HepG2 (cell line): Measurements from ENCODE around the gene IL15. TPM values are rescaled to one million over a fixed set of nuclear protein-coding genes. Genes with fewer than 3 reads are reported as not detected.

ENCODE experiments used
- ATAC-seq: fragments of 200-7000 bp; cut with Tn5 transposase; 3 replicates; pipeline ENCODE4 v1.9.1; 2020; ENCODE audit warnings: mild to moderate bottlenecking, moderate library complexity
- BruUV-seq: library from RNA; stranded (reverse); fragments of 400-500 nt; replicated peaks from 2 replicates; lab custom pipeline; 2021; lab: Mats Ljungman, UMichigan
- CTCF ChIA-PET: fragments of 300-600 bp; formaldehyde crosslinking; extraction: SDS; loops from one replicate; lab custom pipeline; 2021; ENCODE audit warnings: low total read pairs, inconsistent platforms, low intra/inter-chr PET ratio; lab: Yijun Ruan, JAX
- POLR2A ChIA-PET: fragments of 350-600 bp; sonication (Branson Sonifier 250); formaldehyde crosslinking; loops from one replicate; lab custom pipeline; 2020; ENCODE audit warnings: antibody characterized with exemption, inconsistent platforms; lab: Yijun Ruan, JAX
- DNase-seq: peaks from one replicate; pipeline ENCODE4 v3.0.0-alpha.2; 2015; ENCODE audit warnings: low spot score
- FAIRE-seq: peaks from 3 replicates; lab custom pipeline; 2011; peaks lifted over from hg19 to GRCh38; lab: Jason Lieb, UNC
- H2AFZ ChIP-seq: one replicate; pipeline ENCODE4 v1.6.1; 2011; ENCODE audit warnings: low read length, inconsistent platforms
- H3K27ac ChIP-seq: fragments of 300-600 bp; 3 replicates; pipeline ENCODE4 v1.8.0; 2011; ENCODE audit warnings: mixed run types, mild to moderate bottlenecking, mixed read lengths, low read length, inconsistent platforms; ENCODE audit not compliant: insufficient read depth; ENCODE audit errors: extremely low read length
- H3K27me3 ChIP-seq, 2 experiments: fragments of 200-600 bp in 1 of 2; 2 replicates in 1 of 2; 3 replicates in 1 of 2; pipeline versions ENCODE4 v1.6.0 to v1.8.0; 2011; ENCODE audit warnings: low read length in 2 of 2, mild to moderate bottlenecking in 2 of 2, moderate library complexity in 2 of 2, inconsistent platforms in 1 of 2; ENCODE audit not compliant: insufficient read depth in 2 of 2, control insufficient read depth in 1 of 2
- H3K36me3 ChIP-seq, 2 experiments: fragments of 200-600 bp in 1 of 2; replicated peaks in 1 of 2; 2 replicates in 1 of 2; 3 replicates in 1 of 2; pipeline versions ENCODE4 v1.5.1 to v1.8.0; 2011; ENCODE audit warnings: low read length in 2 of 2, inconsistent platforms in 1 of 2; ENCODE audit not compliant: insufficient read depth in 2 of 2, control insufficient read depth in 1 of 2
- H3K4me1 ChIP-seq: 2 replicates; pipeline ENCODE4 v1.5.1; 2012; ENCODE audit warnings: low read length, inconsistent platforms; ENCODE audit not compliant: insufficient read depth
- H3K4me2 ChIP-seq: 2 replicates; pipeline ENCODE4 v1.6.0; 2011; ENCODE audit warnings: low read depth, low read length, inconsistent platforms
- H3K4me3 ChIP-seq, 3 experiments: fragments of 200-600 bp in 1 of 3; sonication (generic), shearing (Covaris generic) in 1 of 3; replicated peaks in 1 of 3; 2 replicates each; pipeline ENCODE4 v1.5.1; 2011 to 2016; ENCODE audit warnings: low read length in 3 of 3, inconsistent platforms in 2 of 3, low read depth in 2 of 3, mild to moderate bottlenecking in 2 of 3, control low read depth in 1 of 3, mixed read lengths in 1 of 3; ENCODE audit not compliant: insufficient read depth in 1 of 3
- H3K79me2 ChIP-seq: one replicate; pipeline ENCODE4 v1.6.1; 2011; ENCODE audit warnings: low read length, inconsistent platforms; ENCODE audit not compliant: insufficient read depth
- H3K9ac ChIP-seq: 2 replicates; pipeline ENCODE4 v1.6.0; 2011; ENCODE audit warnings: mild to moderate bottlenecking, low read depth, low read length, inconsistent platforms; ENCODE audit not compliant: insufficient read depth
- H3K9me3 ChIP-seq: 2 replicates; pipeline ENCODE4 v1.5.1; 2012; ENCODE audit warnings: mild to moderate bottlenecking, low read length
- H4K20me1 ChIP-seq: 2 replicates; pipeline ENCODE4 v1.6.0; 2011; ENCODE audit warnings: inconsistent platforms, mild to moderate bottlenecking, low read length, moderate library complexity; ENCODE audit not compliant: insufficient read depth
- FOXK2 ChIP-seq: fragments of 450-650 bp; IDR thresholded peaks from 2 replicates; pipeline ENCODE4 v1.6.1; 2016
- MED13 ChIP-seq: sonication (generic); formaldehyde crosslinking; IDR thresholded peaks from 2 replicates; pipeline ENCODE4 v1.5.0; 2020; ENCODE audit warnings: missing genetic modification reagents
- PPARG ChIP-seq: conservative IDR thresholded peaks from 2 replicates; pipeline ENCODE4 v1.6.1; 2016; ENCODE audit warnings: missing biosample characterization, missing genetic modification reagents
- RAD51 ChIP-seq: fragments of 450-650 bp; IDR thresholded peaks from 2 replicates; pipeline ENCODE4 v1.6.1; 2016; ENCODE audit warnings: borderline replicate concordance
- ZFP36 ChIP-seq: fragments of 150-350 bp; IDR thresholded peaks from 2 replicates; pipeline ENCODE4 v1.6.1; 2018; ENCODE audit warnings: borderline replicate concordance, low read length, low read depth; ENCODE audit not compliant: partially characterized antibody
- ZNF674 ChIP-seq: sonication (generic); formaldehyde crosslinking; IDR thresholded peaks from 2 replicates; pipeline ENCODE4 v1.5.0; 2020; ENCODE audit warnings: low read depth, mild to moderate bottlenecking, missing genetic modification reagents
- in situ Hi-C: cut with HindIII; loops from 2 replicates; pipeline ENCODE4 v1.10.0; 2017; ENCODE audit warnings: low pct_unique_long_range_greater_than_20kb; ENCODE audit not compliant: extremely low pct_ligation_motif_present
- intact Hi-C: fragments of 100-400 bp; cut with micrococcal nuclease; formaldehyde crosslinking; loops from one replicate; pipeline ENCODE4 v1.10.0; 2022; ENCODE audit not compliant: unreplicated experiment
- polyA plus RNA-seq, 8 experiments: library from polyadenylated mRNA; depleted of rRNA in 3 of 8; stranded (reverse) in 7 of 8; unstranded in 1 of 8; fragments of >200 nt; fragmentation: Illumina TruSeq in 4 of 8; extraction: Trizol in 4 of 8; gene quantifications; 2 replicates each; pipeline versions ENCODE4 v1.2.1 to v1.2.3, GENCODE V29; 2011 to 2016; ENCODE audit warnings: low read depth in 4 of 8, missing spikeins in 1 of 8, mixed read lengths in 1 of 8; ENCODE audit not compliant: insufficient read depth in 1 of 8
- total RNA-seq, 5 experiments: library from RNA; depleted of rRNA; stranded (reverse); fragments of >200 nt; fragmentation: Illumina TruSeq; extraction: Trizol; gene quantifications; 2 replicates each; pipeline ENCODE4 v1.2.3, GENCODE V29; 2016; ENCODE audit warnings: low read depth in 1 of 5
- TF ChIP-seq, protein P1 (sequence below): sonication (generic); formaldehyde crosslinking; IDR thresholded peaks from 2 replicates; pipeline ENCODE4 v1.4.0; 2020; ENCODE audit warnings: missing genetic modification reagents, borderline replicate concordance
- TF ChIP-seq, protein P2 (sequence below): IDR thresholded peaks from 2 replicates; pipeline ENCODE4 v1.6.1; 2016; ENCODE audit warnings: mild to moderate bottlenecking
- TF ChIP-seq, protein P3 (sequence below): sonication (generic); formaldehyde crosslinking; IDR thresholded peaks from 2 replicates; pipeline ENCODE4 v1.4.0; 2020; ENCODE audit warnings: missing genetic modification reagents
- TF ChIP-seq, protein P4 (sequence below): sonication (generic); IDR thresholded peaks from 2 replicates; pipeline ENCODE4 v1.6.1; 2016; ENCODE audit warnings: low read depth, borderline replicate concordance

Gene IL15
- total and polyA plus RNA-seq, 2 of the 13 experiments (the other 11 are each of a cell fraction or from before 2014, with no cell fraction given): 0.12 to 0.24 TPM

DNA sequence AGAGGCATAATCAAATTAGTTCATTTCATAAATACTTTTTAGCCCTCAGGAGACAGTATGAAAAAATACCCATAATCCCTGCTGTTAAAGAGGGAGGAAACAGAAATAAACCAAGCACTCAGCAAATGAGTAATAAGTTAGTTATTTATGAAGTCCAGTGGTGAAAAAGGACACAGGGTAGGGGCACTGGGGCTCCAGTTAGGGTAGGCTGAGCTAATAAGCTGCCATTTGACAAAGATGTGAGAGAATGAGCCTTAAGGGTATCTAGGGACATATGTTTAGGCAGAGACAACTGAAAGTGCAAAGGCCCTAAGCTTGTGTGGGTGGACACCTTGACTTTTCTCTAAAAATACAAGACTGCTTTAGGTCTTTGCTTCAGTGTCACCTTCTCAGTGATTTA is 94.4 kb downstream of the IL15 start:
- H3K4me3 ChIP-seq: no peak overlapping the region
- no peak for FAIRE-seq

More for the DNA sequence above, 94.4 kb downstream of the IL15 start:
- POLR2A ChIA-PET: no interaction called here
- H3K4me1 ChIP-seq: no peaks in the 10 kb centered on the region
- TF ChIP-seq PPARG (no peak), FOXK2 (no peak), ZFP36 (no peak), ZNF674 (CRISPR knock-in tag) (no peak), MED13 (CRISPR knock-in tag) (no peak), RAD51 (no peak)
- TF ChIP-seq, protein P1, sequence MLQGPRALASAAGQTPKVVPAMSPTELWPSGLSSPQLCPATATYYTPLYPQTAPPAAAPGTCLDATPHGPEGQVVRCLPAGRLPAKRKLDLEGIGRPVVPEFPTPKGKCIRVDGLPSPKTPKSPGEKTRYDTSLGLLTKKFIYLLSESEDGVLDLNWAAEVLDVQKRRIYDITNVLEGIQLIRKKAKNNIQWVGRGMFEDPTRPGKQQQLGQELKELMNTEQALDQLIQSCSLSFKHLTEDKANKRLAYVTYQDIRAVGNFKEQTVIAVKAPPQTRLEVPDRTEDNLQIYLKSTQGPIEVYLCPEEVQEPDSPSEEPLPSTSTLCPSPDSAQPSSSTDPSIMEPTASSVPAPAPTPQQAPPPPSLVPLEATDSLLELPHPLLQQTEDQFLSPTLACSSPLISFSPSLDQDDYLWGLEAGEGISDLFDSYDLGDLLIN (CRISPR knock-in tag): no peak
- TF ChIP-seq, protein P2, sequence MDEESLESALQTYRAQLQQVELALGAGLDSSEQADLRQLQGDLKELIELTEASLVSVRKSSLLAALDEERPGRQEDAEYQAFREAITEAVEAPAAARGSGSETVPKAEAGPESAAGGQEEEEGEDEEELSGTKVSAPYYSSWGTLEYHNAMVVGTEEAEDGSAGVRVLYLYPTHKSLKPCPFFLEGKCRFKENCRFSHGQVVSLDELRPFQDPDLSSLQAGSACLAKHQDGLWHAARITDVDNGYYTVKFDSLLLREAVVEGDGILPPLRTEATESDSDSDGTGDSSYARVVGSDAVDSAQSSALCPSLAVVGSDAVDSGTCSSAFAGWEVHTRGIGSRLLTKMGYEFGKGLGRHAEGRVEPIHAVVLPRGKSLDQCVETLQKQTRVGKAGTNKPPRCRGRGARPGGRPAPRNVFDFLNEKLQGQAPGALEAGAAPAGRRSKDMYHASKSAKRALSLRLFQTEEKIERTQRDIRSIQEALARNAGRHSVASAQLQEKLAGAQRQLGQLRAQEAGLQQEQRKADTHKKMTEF (CRISPR knock-in tag): no peak
- TF ChIP-seq, protein P3, sequence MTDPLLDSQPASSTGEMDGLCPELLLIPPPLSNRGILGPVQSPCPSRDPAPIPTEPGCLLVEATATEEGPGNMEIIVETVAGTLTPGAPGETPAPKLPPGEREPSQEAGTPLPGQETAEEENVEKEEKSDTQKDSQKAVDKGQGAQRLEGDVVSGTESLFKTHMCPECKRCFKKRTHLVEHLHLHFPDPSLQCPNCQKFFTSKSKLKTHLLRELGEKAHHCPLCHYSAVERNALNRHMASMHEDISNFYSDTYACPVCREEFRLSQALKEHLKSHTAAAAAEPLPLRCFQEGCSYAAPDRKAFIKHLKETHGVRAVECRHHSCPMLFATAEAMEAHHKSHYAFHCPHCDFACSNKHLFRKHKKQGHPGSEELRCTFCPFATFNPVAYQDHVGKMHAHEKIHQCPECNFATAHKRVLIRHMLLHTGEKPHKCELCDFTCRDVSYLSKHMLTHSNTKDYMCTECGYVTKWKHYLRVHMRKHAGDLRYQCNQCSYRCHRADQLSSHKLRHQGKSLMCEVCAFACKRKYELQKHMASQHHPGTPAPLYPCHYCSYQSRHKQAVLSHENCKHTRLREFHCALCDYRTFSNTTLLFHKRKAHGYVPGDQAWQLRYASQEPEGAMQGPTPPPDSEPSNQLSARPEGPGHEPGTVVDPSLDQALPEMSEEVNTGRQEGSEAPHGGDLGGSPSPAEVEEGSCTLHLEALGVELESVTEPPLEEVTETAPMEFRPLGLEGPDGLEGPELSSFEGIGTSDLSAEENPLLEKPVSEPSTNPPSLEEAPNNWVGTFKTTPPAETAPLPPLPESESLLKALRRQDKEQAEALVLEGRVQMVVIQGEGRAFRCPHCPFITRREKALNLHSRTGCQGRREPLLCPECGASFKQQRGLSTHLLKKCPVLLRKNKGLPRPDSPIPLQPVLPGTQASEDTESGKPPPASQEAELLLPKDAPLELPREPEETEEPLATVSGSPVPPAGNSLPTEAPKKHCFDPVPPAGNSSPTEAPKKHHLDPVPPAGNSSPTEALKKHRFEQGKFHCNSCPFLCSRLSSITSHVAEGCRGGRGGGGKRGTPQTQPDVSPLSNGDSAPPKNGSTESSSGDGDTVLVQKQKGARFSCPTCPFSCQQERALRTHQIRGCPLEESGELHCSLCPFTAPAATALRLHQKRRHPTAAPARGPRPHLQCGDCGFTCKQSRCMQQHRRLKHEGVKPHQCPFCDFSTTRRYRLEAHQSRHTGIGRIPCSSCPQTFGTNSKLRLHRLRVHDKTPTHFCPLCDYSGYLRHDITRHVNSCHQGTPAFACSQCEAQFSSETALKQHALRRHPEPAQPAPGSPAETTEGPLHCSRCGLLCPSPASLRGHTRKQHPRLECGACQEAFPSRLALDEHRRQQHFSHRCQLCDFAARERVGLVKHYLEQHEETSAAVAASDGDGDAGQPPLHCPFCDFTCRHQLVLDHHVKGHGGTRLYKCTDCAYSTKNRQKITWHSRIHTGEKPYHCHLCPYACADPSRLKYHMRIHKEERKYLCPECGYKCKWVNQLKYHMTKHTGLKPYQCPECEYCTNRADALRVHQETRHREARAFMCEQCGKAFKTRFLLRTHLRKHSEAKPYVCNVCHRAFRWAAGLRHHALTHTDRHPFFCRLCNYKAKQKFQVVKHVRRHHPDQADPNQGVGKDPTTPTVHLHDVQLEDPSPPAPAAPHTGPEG (CRISPR knock-in tag): no peak
- TF ChIP-seq, protein P4, sequence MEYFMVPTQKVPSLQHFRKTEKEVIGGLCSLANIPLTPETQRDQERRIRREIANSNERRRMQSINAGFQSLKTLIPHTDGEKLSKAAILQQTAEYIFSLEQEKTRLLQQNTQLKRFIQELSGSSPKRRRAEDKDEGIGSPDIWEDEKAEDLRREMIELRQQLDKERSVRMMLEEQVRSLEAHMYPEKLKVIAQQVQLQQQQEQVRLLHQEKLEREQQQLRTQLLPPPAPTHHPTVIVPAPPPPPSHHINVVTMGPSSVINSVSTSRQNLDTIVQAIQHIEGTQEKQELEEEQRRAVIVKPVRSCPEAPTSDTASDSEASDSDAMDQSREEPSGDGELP: no peak
- TF ChIP-seq, all 625 proteins: peak for 0
- Histone ChIP-seq H3K36me3 (no peaks in the 10 kb centered on the region), H2AFZ (no peak overlapping the region), H4K20me1 (no peaks in the 10 kb centered on the region), H3K27me3 (no peaks in the 10 kb centered on the region), H3K79me2 (no peaks in the 10 kb centered on the region), H3K9me3 (no peaks in the 10 kb centered on the region), H3K27ac (no peak overlapping the region), H3K9ac (no peak overlapping the region), H3K4me2 (no peak overlapping the region)
- ATAC-seq (no peak), DNase-seq (no peak)
- in situ Hi-C loops: no loop called here
- no TSS peak for BruUV-seq
- CTCF ChIA-PET: no interaction called here
- intact Hi-C loops: no loop called here
